Keratinocyte (primary cell): ENCODE data around the gene ELOVL6. TPM values are rescaled to one million over a fixed set of nuclear protein-coding genes. Genes with fewer than 3 reads are reported as not detected.

Experiments
- DNase-seq: peaks from one replicate; pipeline ENCODE4 v3.0.0-alpha.2; 2011; ENCODE audit warnings: low read depth, missing footprints, low spot score
- FAIRE-seq: peaks from 2 replicates; lab custom pipeline; 2011; peaks lifted over from hg19 to GRCh38; lab: Jason Lieb, UNC
- H2AFZ ChIP-seq: 2 replicates; pipeline ENCODE4 v1.6.0; 2012; ENCODE audit warnings: low read length, control low read depth, inconsistent platforms; ENCODE audit not compliant: control insufficient read depth
- H3K27ac ChIP-seq: 2 replicates; pipeline ENCODE4 v1.5.1; 2011; ENCODE audit warnings: low read length; ENCODE audit not compliant: control insufficient read depth, insufficient read depth
- H3K27me3 ChIP-seq: 3 replicates; pipeline ENCODE4 v1.6.0; 2011; ENCODE audit warnings: low read length; ENCODE audit not compliant: control insufficient read depth, insufficient read depth; ENCODE audit errors: extremely low read depth
- H3K36me3 ChIP-seq, 2 experiments: 2 replicates in 1 of 2; 3 replicates in 1 of 2; pipeline ENCODE4 v1.5.1; 2011; ENCODE audit warnings: low read length in 2 of 2, mild to moderate bottlenecking in 1 of 2; ENCODE audit not compliant: control insufficient read depth in 2 of 2, insufficient read depth in 2 of 2; ENCODE audit errors: extremely low read depth in 1 of 2
- H3K4me1 ChIP-seq: 3 replicates; pipeline ENCODE4 v1.5.1; 2011; ENCODE audit warnings: low read length; ENCODE audit not compliant: control insufficient read depth, insufficient read depth; ENCODE audit errors: extremely low read depth
- H3K4me2 ChIP-seq: 3 replicates; pipeline ENCODE4 v1.6.0; 2011; ENCODE audit warnings: low read depth, low read length; ENCODE audit not compliant: control insufficient read depth, insufficient read depth; ENCODE audit errors: extremely low read depth
- H3K4me3 ChIP-seq, 3 experiments: fragments of 200-600 bp in 1 of 3; sonication (generic) in 1 of 3; 2 replicates in 2 of 3; 3 replicates in 1 of 3; pipeline ENCODE4 v1.5.1; 2011 to 2016; ENCODE audit warnings: low read length in 3 of 3, mild to moderate bottlenecking in 3 of 3, control low read depth in 2 of 3, inconsistent platforms in 1 of 3, low read depth in 1 of 3, mixed read lengths in 1 of 3, mixed run types in 1 of 3, moderate library complexity in 1 of 3; ENCODE audit not compliant: control insufficient read depth in 2 of 3, insufficient read depth in 2 of 3; ENCODE audit errors: extremely low read depth in 1 of 3
- H3K79me2 ChIP-seq: 2 replicates; pipeline ENCODE4 v1.6.0; 2012; ENCODE audit warnings: low read length; ENCODE audit not compliant: control insufficient read depth, insufficient read depth
- H3K9ac ChIP-seq: 3 replicates; pipeline ENCODE4 v1.6.0; 2011; ENCODE audit warnings: low read length; ENCODE audit not compliant: control insufficient read depth, insufficient read depth; ENCODE audit errors: extremely low read depth
- H3K9me1 ChIP-seq: 3 replicates; pipeline ENCODE4 v1.6.0; 2011; ENCODE audit warnings: low read length; ENCODE audit not compliant: control insufficient read depth, insufficient read depth; ENCODE audit errors: extremely low read depth
- H3K9me3 ChIP-seq: 2 replicates; pipeline ENCODE4 v1.5.1; 2012; ENCODE audit warnings: low read depth, low read length; ENCODE audit not compliant: control insufficient read depth
- H4K20me1 ChIP-seq: 3 replicates; pipeline ENCODE4 v1.6.0; 2011; ENCODE audit warnings: low read length; ENCODE audit not compliant: control insufficient read depth, insufficient read depth; ENCODE audit errors: extremely low read depth
- CTCF ChIP-seq, 3 experiments: IDR thresholded peaks in 1 of 3; conservative IDR thresholded peaks in 1 of 3; optimal IDR thresholded peaks in 1 of 3; 2 replicates in 2 of 3; 3 replicates in 1 of 3; pipeline versions ENCODE3 to v1.5.1; 2011; ENCODE audit warnings: low read length in 3 of 3, mild to moderate bottlenecking in 3 of 3, moderate library complexity in 2 of 3, control low read depth in 1 of 3, inconsistent platforms in 1 of 3; ENCODE audit not compliant: insufficient read depth in 2 of 3; ENCODE audit errors: extremely low read depth in 1 of 3
- EZH2 ChIP-seq: IDR thresholded peaks from one replicate; pipeline ENCODE4 v1.6.1; 2012; ENCODE audit warnings: inconsistent platforms, mild to moderate bottlenecking, low read length, moderate library complexity
- dilution Hi-C: fragments of 300-500 bp; cut with MboI; formaldehyde crosslinking; loops from one replicate; pipeline ENCODE4 v1.7.0; 2020; ENCODE audit warnings: low sequenced_read_pairs; ENCODE audit not compliant: extremely low pct_ligation_motif_present
- polyA plus RNA-seq, 5 experiments: library from polyadenylated mRNA; depleted of rRNA in 3 of 5; stranded (reverse) in 3 of 5; stranded (forward) in 1 of 5; unstranded in 1 of 5; fragments of >200 nt; gene quantifications; 1 replicate in 1 of 5; 2 replicates in 3 of 5; 3 replicates in 1 of 5; pipeline versions ENCODE4 v1.2.1 to v1.2.3, GENCODE V29; 2011 to 2012; ENCODE audit warnings: missing spikeins in 2 of 5, low read depth in 1 of 5, low replicate concordance in 1 of 5

The ELOVL6 gene
- polyA plus RNA-seq, 1 donor (not counting 4 experiments of a cell fraction or from before 2014, with no cell fraction given) = 65.9 TPM

GRCh38 chr4:110074570-110074969, 123.8 kb downstream of the ELOVL6 start:
- Histone ChIP-seq H3K79me2 (peaks cover 2% of the 10 kb centered on the region), H3K36me3 (peaks cover 0 to 2% of the 10 kb centered on the region in 2 experiments), H3K9me3 (no peaks in the 10 kb centered on the region), H3K27ac (no peak overlapping the region), H3K27me3 (no peaks in the 10 kb centered on the region), H4K20me1 (no peaks in the 10 kb centered on the region), H2AFZ (no peak overlapping the region), H3K4me1 (no peaks in the 10 kb centered on the region), H3K4me3 (no peak overlapping the region), H3K9me1 (no peaks in the 10 kb centered on the region), H3K4me2 (no peak overlapping the region), H3K9ac (no peak overlapping the region)
- DNase-seq (no peak), FAIRE-seq (no peak)
- TF ChIP-seq EZH2 = no peak
- no peak for TF ChIP-seq CTCF (optimal IDR thresholded peaks at IDR 0.05 in 1 of 3, IDR thresholded peaks at IDR 0.05 in 1 of 3, conservative IDR thresholded peaks at IDR 0.05 in 1 of 3; ENCODE audit: extremely low read depth in 1 of 3, insufficient read depth in 2 of 3, low read length in 3 of 3)
- dilution Hi-C loops = no loop called here

GRCh38 chr4:110073053-110073845, 125.2 kb downstream of the ELOVL6 start:
- Histone ChIP-seq H3K27ac (no peak overlapping the region), H4K20me1 (no peaks in the 10 kb centered on the region), H3K9ac (no peak overlapping the region), H3K36me3 (peaks cover 0 to 2% of the 10 kb centered on the region in 2 experiments), H3K4me1 (no peaks in the 10 kb centered on the region), H2AFZ (no peak overlapping the region), H3K79me2 (peaks cover 4% of the 10 kb centered on the region), H3K9me1 (no peaks in the 10 kb centered on the region), H3K4me2 (no peak overlapping the region), H3K9me3 (no peaks in the 10 kb centered on the region), H3K27me3 (no peaks in the 10 kb centered on the region), H3K4me3 (no peak overlapping the region)
- DNase-seq (no peak), FAIRE-seq (no peak)
- dilution Hi-C loops = no loop called here
- TF ChIP-seq EZH2 (no peak), CTCF (optimal IDR thresholded peaks at IDR 0.05 in 1 of 3, IDR thresholded peaks at IDR 0.05 in 1 of 3, conservative IDR thresholded peaks at IDR 0.05 in 1 of 3; ENCODE audit: extremely low read depth in 1 of 3, insufficient read depth in 2 of 3, low read length in 3 of 3) (no peak)
